WERI-Rb-1 (cell line): ENCODE results near the gene AIMP2.
"Not testable (repeated sequence)": the region's sequence is repeated elsewhere in the genome, so short reads cannot be mapped to it uniquely, and the experiment has no call there.

Source experiments
- DNase-seq: peaks from one replicate; pipeline ENCODE4 v3.0.0-alpha.2; 2020
- H3K27ac ChIP-seq: fragments of 250-450 bp; sonication (Bioruptor Pico); 2 replicates; pipeline ENCODE4 v1.5.1; 2020; ENCODE audit warnings: mild to moderate bottlenecking, moderate library complexity
- H3K27me3 ChIP-seq: fragments of 250-450 bp; sonication (Bioruptor Pico); 2 replicates; pipeline ENCODE4 v1.5.1; 2021; ENCODE audit warnings: mild to moderate bottlenecking, low read depth, moderate library complexity; ENCODE audit not compliant: insufficient read depth, severe bottlenecking
- H3K36me3 ChIP-seq: fragments of 250-450 bp; sonication (Bioruptor Pico); 2 replicates; pipeline ENCODE4 v1.5.1; 2020; ENCODE audit warnings: mild to moderate bottlenecking, moderate library complexity
- H3K4me3 ChIP-seq: 2 replicates; pipeline ENCODE4 v1.5.1; 2011; ENCODE audit warnings: low read depth, mild to moderate bottlenecking, control low read depth, low read length
- H3K9me3 ChIP-seq: fragments of 250-450 bp; sonication (Bioruptor Pico); 2 replicates; pipeline ENCODE4 v1.5.1; 2021; ENCODE audit warnings: mild to moderate bottlenecking, moderate library complexity; ENCODE audit not compliant: severe bottlenecking
- TF ChIP-seq, protein P1 (sequence below): IDR thresholded peaks from 2 replicates; pipeline ENCODE4 v1.5.1; 2011; ENCODE audit warnings: low read depth, mild to moderate bottlenecking, control low read depth, inconsistent platforms, low read length

The AIMP2 gene

DNA sequence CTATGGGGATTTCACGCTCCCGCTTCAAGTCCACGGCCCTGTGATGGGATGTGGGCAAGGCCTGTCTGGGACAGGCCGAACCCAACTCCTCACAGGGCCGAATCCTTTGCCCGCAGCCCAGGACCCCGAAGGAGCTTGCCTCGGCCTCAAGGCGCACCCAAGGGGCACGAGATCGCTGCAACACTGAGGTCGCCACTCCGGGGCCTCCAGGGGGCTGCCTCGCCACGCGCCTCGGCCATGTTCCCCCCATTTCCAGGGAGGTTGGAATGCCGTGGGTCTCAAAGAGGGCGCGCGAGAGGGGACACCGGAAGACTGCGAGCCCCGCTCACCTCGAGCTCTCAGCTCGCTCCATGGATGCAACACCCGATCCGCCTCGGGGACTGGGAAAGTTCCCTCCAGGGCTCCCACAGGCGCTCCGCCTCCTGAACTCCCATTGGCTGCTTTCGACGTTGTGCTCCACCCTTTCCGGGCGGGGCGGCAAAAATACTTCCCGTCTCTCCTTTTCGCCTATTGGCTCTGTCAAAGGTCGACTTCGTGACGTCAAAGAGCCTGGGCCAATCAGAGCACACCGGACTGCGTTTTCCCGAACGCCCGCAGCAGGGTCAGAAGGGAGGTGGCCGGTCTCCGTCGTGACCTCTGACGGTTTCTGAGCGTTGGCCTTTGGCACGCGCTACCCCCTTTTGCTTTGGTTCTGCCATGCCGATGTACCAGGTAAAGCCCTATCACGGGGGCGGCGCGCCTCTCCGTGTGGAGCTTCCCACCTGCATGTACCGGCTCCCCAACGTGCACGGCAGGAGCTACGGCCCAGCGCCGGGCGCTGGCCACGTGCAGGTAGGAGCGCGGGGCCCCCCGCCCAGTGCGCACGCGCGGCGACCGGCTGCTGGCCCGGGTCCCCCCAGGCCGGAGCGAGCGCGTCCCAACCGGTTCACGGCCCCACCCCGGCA, at the start of gene AIMP2, which contains the start of gene PMS2:
TSS of gene AIMP2 (plus strand) at position 605 of the 944 bp plus-strand sequence. CDS start at position 697, 92 bp downstream.
TSS of gene PMS2 (minus strand) at position 382 of the 944 bp plus-strand sequence. CDS start at position 352, 30 bp downstream.
- H3K27ac ChIP-seq, result peak within 1 kb of the TSS; percentile 78
- TF ChIP-seq, protein P1, sequence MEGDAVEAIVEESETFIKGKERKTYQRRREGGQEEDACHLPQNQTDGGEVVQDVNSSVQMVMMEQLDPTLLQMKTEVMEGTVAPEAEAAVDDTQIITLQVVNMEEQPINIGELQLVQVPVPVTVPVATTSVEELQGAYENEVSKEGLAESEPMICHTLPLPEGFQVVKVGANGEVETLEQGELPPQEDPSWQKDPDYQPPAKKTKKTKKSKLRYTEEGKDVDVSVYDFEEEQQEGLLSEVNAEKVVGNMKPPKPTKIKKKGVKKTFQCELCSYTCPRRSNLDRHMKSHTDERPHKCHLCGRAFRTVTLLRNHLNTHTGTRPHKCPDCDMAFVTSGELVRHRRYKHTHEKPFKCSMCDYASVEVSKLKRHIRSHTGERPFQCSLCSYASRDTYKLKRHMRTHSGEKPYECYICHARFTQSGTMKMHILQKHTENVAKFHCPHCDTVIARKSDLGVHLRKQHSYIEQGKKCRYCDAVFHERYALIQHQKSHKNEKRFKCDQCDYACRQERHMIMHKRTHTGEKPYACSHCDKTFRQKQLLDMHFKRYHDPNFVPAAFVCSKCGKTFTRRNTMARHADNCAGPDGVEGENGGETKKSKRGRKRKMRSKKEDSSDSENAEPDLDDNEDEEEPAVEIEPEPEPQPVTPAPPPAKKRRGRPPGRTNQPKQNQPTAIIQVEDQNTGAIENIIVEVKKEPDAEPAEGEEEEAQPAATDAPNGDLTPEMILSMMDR, result 0 out of 2 replicates have a peak, but pooled peaks have one; percentile 29
- H3K4me3 ChIP-seq, result peak within 1 kb of the TSS; percentile 85
- H3K36me3 ChIP-seq, result peaks cover 21% of the 10 kb centered on the region
- peak; percentile 98 for DNase-seq
- no peaks in the 10 kb centered on the region for H3K9me3 ChIP-seq
- H3K27me3 ChIP-seq, result no peaks in the 10 kb centered on the region

DNA sequence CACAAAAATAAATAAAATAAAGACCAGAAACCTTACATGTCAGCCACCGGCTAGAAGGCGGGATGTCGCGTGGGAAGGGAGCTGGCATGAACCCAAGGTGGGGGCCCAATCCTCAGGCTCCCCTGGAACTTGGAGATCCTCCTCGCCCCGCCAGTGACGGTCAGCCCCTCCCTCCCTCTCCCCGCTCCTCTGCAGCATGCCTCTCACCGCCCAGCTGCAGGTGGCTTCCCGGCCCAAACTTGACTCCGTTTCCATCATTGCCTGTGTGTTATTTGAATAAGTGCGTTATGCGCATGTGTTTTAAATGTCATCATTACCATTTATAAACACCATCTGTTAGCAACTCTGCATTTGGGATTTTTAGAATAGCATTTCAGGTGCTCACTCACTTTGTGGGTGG, 45.9 kb upstream of the AIMP2 start:
- not testable (repeated sequence) for H3K27me3 ChIP-seq

DNA sequence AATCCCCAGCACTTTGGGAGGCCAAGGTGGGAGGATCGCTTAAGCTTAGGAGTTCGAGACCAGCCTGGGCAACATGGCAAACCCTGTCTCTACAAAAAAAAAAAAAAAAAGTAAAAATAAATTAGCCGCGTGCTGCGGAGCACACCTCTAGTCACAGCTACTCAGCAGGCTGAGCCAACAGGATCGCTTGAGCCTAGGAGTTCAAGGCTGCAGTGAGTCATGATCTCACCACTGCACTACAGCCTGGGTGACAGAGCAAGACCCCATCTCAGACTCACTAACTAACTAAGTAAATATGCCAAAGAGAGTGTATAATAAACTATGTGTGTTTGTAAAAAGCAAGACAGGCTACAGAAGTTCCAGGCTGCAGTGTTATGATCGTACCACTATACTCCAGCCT, 45.3 kb upstream of the AIMP2 start:
- not testable (repeated sequence) for H3K9me3 ChIP-seq, H3K36me3 ChIP-seq, H3K27ac ChIP-seq, H3K27me3 ChIP-seq, H3K4me3 ChIP-seq, DNase-seq

More for the DNA sequence above, 45.9 kb upstream of the AIMP2 start:
- H3K36me3 ChIP-seq, H3K27ac ChIP-seq, H3K4me3 ChIP-seq, H3K9me3 ChIP-seq: not testable (repeated sequence)
- peak; percentile 6 for DNase-seq

DNA sequence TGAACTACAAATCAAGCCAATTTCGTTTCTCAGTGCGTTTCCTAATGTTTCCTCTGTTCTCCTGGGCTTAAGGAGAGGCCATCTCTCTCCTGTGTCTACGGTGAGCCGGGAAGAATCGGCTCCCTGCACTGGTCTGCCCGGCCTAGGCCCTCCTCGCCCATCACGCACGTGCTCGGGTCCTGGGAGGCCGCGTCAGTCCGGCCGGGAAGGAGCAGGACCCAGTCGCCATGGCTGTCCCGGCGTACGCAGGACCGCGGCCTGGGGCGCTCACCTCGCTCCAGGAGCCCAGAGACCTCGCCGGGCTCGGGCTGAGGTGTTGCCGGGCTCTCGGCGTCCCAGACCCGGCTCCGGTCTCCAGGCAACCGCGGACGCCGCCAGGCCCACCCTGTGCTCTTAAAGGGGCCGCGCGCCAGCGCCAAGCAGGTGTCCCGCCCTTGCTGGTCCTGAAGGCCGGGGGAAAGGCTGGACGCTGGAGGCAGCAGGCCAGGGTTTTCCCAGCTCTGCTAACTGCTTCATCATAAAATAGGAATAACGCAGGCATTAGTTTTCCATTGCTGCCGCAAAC, 38.6 kb upstream of the AIMP2 start, which contains the start of gene RSPH10B:
TSS of gene RSPH10B (minus strand) at position 343 of the 565 bp plus-strand sequence. CDS start 3,573 bp downstream, outside the sequence.
- H3K27ac ChIP-seq, H3K4me3 ChIP-seq, DNase-seq, H3K9me3 ChIP-seq, H3K27me3 ChIP-seq, H3K36me3 ChIP-seq: not testable (repeated sequence)

DNA sequence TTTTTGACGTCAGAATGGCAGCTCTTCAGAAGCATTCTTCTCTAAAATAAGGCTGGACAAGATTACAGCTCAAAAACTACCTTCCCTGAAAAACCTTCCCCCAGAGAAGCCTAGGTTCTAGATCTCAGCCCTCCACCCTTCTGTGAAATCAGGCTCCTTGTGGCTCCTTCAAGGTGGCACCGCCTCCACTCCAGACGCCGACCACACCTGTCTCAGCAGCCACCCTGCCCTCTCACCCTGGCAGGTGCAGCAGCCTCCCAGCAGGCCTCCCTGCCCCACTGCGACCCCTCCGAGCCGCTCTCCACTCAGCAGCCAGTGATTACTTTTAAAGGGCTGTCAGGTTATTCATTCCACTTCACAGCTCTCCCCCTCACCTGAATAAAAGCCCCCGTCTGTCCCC, 35.5 kb upstream of the AIMP2 start:
- H3K9me3 ChIP-seq, H3K4me3 ChIP-seq, H3K27me3 ChIP-seq, H3K27ac ChIP-seq, DNase-seq, H3K36me3 ChIP-seq: not testable (repeated sequence)

DNA sequence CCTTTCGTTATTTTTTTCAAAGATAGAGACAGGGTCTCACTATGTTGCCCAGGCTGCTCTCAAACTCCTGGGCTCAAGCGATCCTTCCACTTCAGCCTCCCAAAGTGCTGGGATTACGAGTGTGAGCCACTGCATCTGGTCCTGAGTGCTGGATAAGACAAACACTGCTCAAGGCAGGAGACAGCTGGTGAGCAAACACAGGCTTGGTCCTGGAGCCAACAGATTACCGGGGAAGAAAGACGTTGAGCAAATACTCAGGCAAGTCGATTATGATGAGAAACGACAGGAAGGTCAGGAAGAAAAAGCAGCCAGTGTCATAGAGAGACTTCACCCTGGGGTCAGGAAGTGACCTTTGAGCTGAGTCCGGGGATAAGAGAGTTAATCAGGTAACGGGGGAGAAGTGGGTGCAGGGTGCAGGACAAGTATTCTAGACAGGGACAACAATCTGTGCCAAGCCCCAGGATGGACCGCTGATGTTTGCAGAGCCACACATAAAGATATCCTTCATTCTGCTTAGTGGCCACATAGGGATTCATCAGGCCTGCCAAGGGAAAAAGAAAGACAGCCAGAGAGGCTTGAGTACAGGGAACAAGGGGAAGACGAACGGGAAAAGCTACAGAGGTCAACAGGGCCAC, 29.3 kb upstream of the AIMP2 start:
- H3K9me3 ChIP-seq, H3K4me3 ChIP-seq, DNase-seq, H3K27me3 ChIP-seq, H3K27ac ChIP-seq, H3K36me3 ChIP-seq: not testable (repeated sequence)

DNA sequence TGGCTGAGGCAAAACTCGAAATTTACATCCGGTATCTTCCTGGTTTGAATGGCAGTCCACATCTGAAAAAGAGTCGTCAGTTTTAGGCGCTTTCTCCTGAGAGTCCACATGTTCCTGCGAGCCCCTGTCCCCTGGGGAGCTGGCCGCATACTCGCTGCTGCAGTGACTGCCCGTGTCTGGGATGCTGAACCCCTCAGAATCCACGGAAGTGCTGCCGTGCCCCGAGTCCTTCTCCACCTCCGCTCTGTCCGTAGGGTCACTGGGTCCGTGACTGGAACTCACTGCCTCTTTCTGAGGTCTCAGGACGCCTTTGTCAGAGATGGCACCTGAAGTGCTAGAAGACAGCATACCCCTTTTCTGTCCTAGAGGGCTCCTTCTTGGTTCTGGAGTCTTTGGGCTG, 22.0 kb upstream of the AIMP2 start:
- not testable (repeated sequence) for H3K27me3 ChIP-seq, DNase-seq, H3K4me3 ChIP-seq, H3K27ac ChIP-seq, H3K9me3 ChIP-seq
- H3K36me3 ChIP-seq, result peaks cover 10% of the 10 kb centered on the region

DNA sequence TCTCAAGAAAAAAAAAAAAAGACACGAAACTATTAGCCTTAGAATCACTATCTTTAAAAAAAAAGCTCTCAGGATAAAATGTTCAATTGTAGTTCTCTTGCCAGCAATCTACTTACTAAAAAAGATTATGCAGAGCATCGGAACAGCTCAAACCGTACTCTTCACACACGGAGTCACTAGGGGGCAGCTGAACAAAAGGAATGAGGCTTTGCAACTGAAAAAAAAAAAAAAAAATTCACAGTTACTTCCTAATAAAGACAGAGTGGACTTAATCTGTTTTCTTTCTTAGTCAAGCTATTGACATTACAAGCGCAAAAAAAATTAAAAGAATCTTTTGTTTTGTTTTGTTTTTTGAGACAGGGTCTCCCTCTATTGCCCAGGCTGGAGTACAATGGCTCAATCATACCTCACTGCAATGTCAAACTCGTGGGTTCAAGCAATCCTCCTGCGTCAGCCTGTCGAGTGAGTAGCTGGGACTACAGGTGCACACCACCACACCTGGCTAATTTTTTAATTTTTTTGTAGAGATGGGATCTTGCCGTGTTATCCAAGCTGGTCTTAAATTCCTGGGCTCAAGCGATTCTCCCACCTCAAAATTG, 11.8 kb upstream of the AIMP2 start:
- H3K36me3 ChIP-seq, result peaks cover 32% of the 10 kb centered on the region

More for the DNA sequence above, 11.8 kb upstream of the AIMP2 start:
- H3K27me3 ChIP-seq, result no peaks in the 10 kb centered on the region
- peak; percentile 56 for DNase-seq
- H3K4me3 ChIP-seq, result no peak overlapping the region
- H3K27ac ChIP-seq, result no peak overlapping the region
- TF ChIP-seq, protein P1, result peak; percentile 55
- H3K9me3 ChIP-seq, result no peaks in the 10 kb centered on the region
